ENCODE data around the gene MSI2. TPM values are rescaled to one million over a fixed set of nuclear protein-coding genes. Genes with fewer than 3 reads are reported as not detected.

The MSI2 gene
- total and polyA plus RNA-seq, 9 of the 15 experiments (the other 6 are each of a cell fraction or from before 2014, with no cell fraction given) = 4.6 to 61.8 (median 42.4) TPM

GRCh38 chr17:57720386-57721035 lies 464.2 kb downstream of the MSI2 start:
- 5% methylated on average over 2 of the region's 2 CpGs for WGBS (ENCODE audit: insufficient coverage, low coverage, missing lambda C conversion rate)
- CTCF ChIA-PET (ENCODE audit: low intra/inter-chr PET ratio) = no interaction called here

More at GRCh38 chr17:57720386-57721035, 464.2 kb downstream of the MSI2 start:
- intact Hi-C loops (cut with micrococcal nuclease) = no loop called here
- Histone ChIP-seq H3K4me1 (replicated peaks in 1 of 2; ENCODE audit: control insufficient read depth in 2 of 2, insufficient read depth in 2 of 2, low read length in 2 of 2) (no peaks in the 10 kb centered on the region), H3K9me3 (replicated peaks; ENCODE audit: control insufficient read depth, insufficient read depth, low read depth, low read length) (no peaks in the 10 kb centered on the region), H4K20me1 (replicated peaks; ENCODE audit: control insufficient read depth, insufficient read depth, low read length) (peaks cover 5% of the 10 kb centered on the region; the same call in 1 of the 2 replicates), H3K79me2 (ENCODE audit: control insufficient read depth, insufficient read depth, low read length) (no peaks in the 10 kb centered on the region), H3K9me1 (ENCODE audit: control insufficient read depth, insufficient read depth, low read length) (no peaks in the 10 kb centered on the region), H3K36me3 (ENCODE audit: control insufficient read depth, insufficient read depth, low read length) (no peaks in the 10 kb centered on the region), H3K27ac (ENCODE audit: extremely low read depth, low read depth, low read length) (no peak overlapping the region), H3K9ac (ENCODE audit: insufficient read depth in 1 of 2, low read depth in 2 of 2, low read length in 2 of 2) (no peak overlapping the region), H3K4me3 (no peak overlapping the region), H3K27me3 (ENCODE audit: control insufficient read depth in 2 of 2, insufficient read depth in 2 of 2, low read length in 2 of 2) (peaks cover 42 to 77% of the 10 kb centered on the region in 2 experiments), H2AFZ (ENCODE audit: low read depth, low read length) (no peak overlapping the region), H3K4me2 (ENCODE audit: insufficient read depth, low read length) (no peak overlapping the region)
- DNase-seq (ENCODE audit: extremely low read depth in 1 of 4, low spot score in 3 of 4) = no peak
- in situ Hi-C loops (cut with MboI) = no loop called here
- TF ChIP-seq ZNF778 (CRISPR knock-in tag; IDR thresholded peaks at IDR 0.05) (no peak), IRF2 (CRISPR knock-in tag; IDR thresholded peaks at IDR 0.05) (no peak), ZNF253 (CRISPR knock-in tag; conservative IDR thresholded peaks at IDR 0.05) (no peak), LARP7 (IDR thresholded peaks at IDR 0.05) (no peak), MLX (CRISPR knock-in tag; conservative IDR thresholded peaks at IDR 0.05) (no peak), ZHX1 (conservative IDR thresholded peaks at IDR 0.05; ENCODE audit: low read length) (no peak), MXI1 (IDR thresholded peaks at IDR 0.05; ENCODE audit: low read depth, low read length) (no peak), ZBTB1 (CRISPR knock-in tag; IDR thresholded peaks at IDR 0.05; ENCODE audit: borderline replicate concordance, low read depth) (no peak), YY1 (IDR thresholded peaks at IDR 0.05; ENCODE audit: borderline replicate concordance in 1 of 3, control insufficient read depth in 1 of 3, extremely low read depth in 1 of 3, insufficient read depth in 3 of 3, insufficient read length in 1 of 3, insufficient replicate concordance in 2 of 3, low read depth in 1 of 3, low read length in 2 of 3) (no peak)
- FAIRE-seq = no peak
- no peak for ATAC-seq
- BruUV-seq (replicated peaks) = no TSS peak
- POLR2A ChIA-PET = no interaction called here

Measured in K562 (cell line).